GM13976 (cell line): ENCODE results near the gene LMF1.

Experiments
- DNase-seq: peaks from one replicate; pipeline ENCODE4 v3.0.0; 2012; ENCODE audit warnings: low spot score
- CTCF ChIP-seq: IDR thresholded peaks from 2 replicates; pipeline ENCODE4 v1.5.1; 2012; ENCODE audit warnings: borderline replicate concordance, mild to moderate bottlenecking; ENCODE audit not compliant: insufficient read depth; ENCODE audit errors: extremely low read depth, missing control alignments, control extremely low read depth
- in situ Hi-C: fragments of 300-500 bp; cut with MboI; formaldehyde crosslinking; loops from one replicate; pipeline ENCODE4 v1.12.0; 2022; ENCODE audit warnings: low sequenced_read_pairs, mixed read lengths, inconsistent platforms; ENCODE audit not compliant: unreplicated experiment

LMF1 gene

DNA sequence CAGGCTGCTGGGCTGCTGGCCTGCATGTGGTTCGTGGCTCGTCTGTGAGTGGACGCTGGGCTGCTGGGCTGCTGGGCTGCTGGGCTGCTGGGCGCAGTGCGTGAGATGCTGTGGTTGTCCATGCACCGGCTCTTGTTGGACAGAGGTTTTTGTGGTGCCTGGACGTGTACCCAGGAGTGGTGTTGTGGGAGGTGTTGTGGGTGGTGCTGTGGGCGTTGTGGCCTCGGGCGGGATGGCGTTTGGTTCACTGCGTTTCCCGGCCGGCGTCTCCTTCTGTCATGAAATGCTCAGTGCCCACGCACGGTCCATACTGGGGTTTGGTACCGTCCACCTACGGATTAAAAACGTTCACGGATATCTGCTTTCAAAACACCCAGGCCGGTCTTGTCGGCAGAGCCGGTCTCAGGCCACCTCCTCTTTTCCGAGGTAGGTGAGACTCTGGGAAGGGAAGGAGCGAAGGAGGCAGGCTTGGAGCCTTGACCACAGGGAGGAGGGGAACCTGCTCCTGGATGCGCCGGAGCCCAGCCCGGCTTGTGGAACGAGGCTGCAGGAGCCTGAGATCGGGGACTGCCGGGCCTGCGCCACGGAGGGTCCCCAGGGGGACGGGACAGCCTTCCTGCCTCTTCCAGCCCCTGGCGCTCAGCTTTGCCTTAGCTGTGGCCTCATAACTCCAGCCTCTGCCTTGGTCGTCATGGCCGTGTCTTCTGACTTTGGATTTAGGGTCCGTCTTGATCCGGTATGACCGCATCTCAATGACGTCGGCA, 140.5 kb downstream of the LMF1 start:
- in situ Hi-C loops: no loop called here
- TF ChIP-seq CTCF: no peak
- DNase-seq: no peak

GRCh38 chr16:828891-829290, 141.9 kb downstream of the LMF1 start:
- TF ChIP-seq CTCF: no peak
- in situ Hi-C loops: no loop called here
- no peak for DNase-seq

- in situ Hi-C loops: no loop called here
- no peak for DNase-seq
- no peak for TF ChIP-seq CTCF
These were observed 143.3 kb downstream of the LMF1 start for GRCh38 chr16:827513-827912.

DNA sequence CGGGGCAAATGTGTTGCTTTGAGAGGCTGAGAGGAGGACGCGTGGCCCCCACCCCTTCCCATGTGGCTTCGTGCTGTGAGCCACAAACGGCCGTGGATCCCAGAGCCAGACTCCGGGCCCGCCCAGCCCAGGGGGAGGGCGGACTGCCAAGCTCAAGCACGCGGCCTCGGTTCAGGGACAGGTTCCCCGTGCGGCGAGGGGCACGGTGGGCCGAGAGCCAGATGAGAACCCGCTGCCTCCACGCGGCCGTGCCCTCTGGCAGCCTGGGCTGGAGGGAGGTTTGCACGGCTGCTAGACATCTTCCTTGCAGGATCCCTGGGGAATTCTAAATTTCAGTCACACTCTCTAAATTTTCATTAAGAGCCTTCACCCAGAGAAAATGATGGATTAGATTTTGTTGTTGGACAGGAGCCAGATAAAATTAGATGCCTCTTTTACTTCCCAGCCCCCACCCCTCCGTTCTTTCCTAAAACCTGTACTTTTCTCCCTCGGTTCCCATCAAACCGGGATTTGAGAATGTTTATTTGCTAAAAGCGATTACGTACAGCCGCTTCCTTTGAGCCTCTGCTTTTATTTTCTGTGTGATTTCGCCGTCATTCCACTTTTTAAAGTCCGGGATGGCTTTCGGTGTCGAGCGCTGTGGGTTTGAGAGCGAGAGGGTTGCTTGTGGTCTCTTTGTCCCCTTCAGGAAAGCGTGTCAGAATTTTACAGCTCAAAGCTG, 145.3 kb downstream of the LMF1 start:
- no peak for DNase-seq
- in situ Hi-C loops: no loop called here
- no peak for TF ChIP-seq CTCF

- in situ Hi-C loops: no loop called here
- TF ChIP-seq CTCF: no peak
- DNase-seq: no peak
These were observed 146.2 kb downstream of the LMF1 start for GRCh38 chr16:824601-825000.

DNA sequence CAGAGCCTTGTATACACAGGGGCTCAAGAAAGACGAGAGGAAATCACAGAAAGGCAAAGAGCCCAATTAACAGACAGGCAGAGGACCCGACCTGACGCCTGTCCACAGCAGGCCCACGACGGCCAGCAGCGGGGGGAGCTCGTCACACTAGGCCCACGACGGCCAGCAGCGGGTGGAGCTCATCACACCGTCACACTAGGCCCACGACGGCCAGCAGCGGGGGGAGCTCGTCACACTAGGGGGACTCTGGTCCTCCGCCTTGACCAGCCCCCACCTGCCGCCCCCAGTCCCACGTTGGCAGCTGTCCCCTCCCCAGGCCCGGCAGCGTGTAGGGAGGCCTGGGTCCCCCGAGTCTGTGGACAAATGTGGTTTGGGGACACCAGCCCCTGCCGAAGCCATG, 146.6 kb downstream of the LMF1 start:
- TF ChIP-seq CTCF: no peak
- in situ Hi-C loops: no loop called here
- DNase-seq: no peak
